Fibroblast of lung (primary cell): ENCODE data around the gene PER2. TPM values are rescaled to one million over a fixed set of nuclear protein-coding genes. Genes with fewer than 3 reads are reported as not detected.

Experiments used
- DNase-seq, 2 donors: peaks; one replicate each; pipeline versions ENCODE4 v3.0.0 to v3.0.0-alpha.2; 2010; ENCODE audit warnings: low read depth in 2 of 2
- H2AFZ ChIP-seq: 2 replicates; pipeline ENCODE4 v1.5.1; 2012; ENCODE audit warnings: low read length, control low read depth, inconsistent platforms
- H3K27ac ChIP-seq: 2 replicates; pipeline ENCODE4 v1.5.1; 2011; ENCODE audit warnings: low read length, control low read depth; ENCODE audit not compliant: insufficient read depth
- H3K27me3 ChIP-seq: 2 replicates; pipeline ENCODE4 v1.5.1; 2011; ENCODE audit warnings: mild to moderate bottlenecking, low read length; ENCODE audit not compliant: control insufficient read depth, insufficient read depth
- H3K36me3 ChIP-seq: 2 replicates; pipeline ENCODE4 v1.5.1; 2011; ENCODE audit warnings: low read length; ENCODE audit not compliant: control insufficient read depth, insufficient read depth
- H3K4me1 ChIP-seq: 2 replicates; pipeline ENCODE4 v1.5.1; 2011; ENCODE audit warnings: low read length; ENCODE audit not compliant: control insufficient read depth, insufficient read depth; ENCODE audit errors: extremely low read depth
- H3K4me2 ChIP-seq: 2 replicates; pipeline ENCODE4 v1.5.1; 2011; ENCODE audit warnings: low read length, control low read depth; ENCODE audit not compliant: insufficient read depth; ENCODE audit errors: extremely low read depth
- H3K4me3 ChIP-seq, 4 experiments: fragments of 200-600 bp in 1 of 4; sonication (generic) in 1 of 4; replicated peaks in 1 of 4; 2 replicates each; pipeline ENCODE4 v1.5.1; 2011 to 2016; ENCODE audit warnings: low read length in 4 of 4, low read depth in 3 of 4, mild to moderate bottlenecking in 3 of 4, control low read depth in 2 of 4, inconsistent platforms in 1 of 4, mixed read lengths in 1 of 4; ENCODE audit not compliant: insufficient read depth in 1 of 4; ENCODE audit errors: control extremely low read depth in 1 of 4
- H3K79me2 ChIP-seq: 2 replicates; pipeline ENCODE4 v1.5.1; 2012; ENCODE audit warnings: mild to moderate bottlenecking, low read length, inconsistent platforms; ENCODE audit not compliant: control insufficient read depth, insufficient read depth
- H3K9ac ChIP-seq: 2 replicates; pipeline ENCODE4 v1.5.1; 2011; ENCODE audit warnings: mild to moderate bottlenecking, low read length, control low read depth; ENCODE audit not compliant: insufficient read depth
- H3K9me3 ChIP-seq: 2 replicates; pipeline ENCODE4 v1.5.1; 2012; ENCODE audit warnings: low read depth, low read length; ENCODE audit not compliant: control insufficient read depth, insufficient read depth
- H4K20me1 ChIP-seq: 2 replicates; pipeline ENCODE4 v1.5.1; 2011; ENCODE audit warnings: low read length; ENCODE audit not compliant: control insufficient read depth, insufficient read depth; ENCODE audit errors: extremely low read depth
- CTCF ChIP-seq, 2 donors: IDR thresholded peaks in 1 of 2; conservative IDR thresholded peaks in 1 of 2; 1 replicate in 1 of 2; 2 replicates in 1 of 2; pipeline ENCODE4 v1.5.1; 2011 to 2012; ENCODE audit warnings: low read length in 2 of 2, control low read depth in 1 of 2, inconsistent platforms in 1 of 2, low read depth in 1 of 2, mild to moderate bottlenecking in 1 of 2
- EZH2 ChIP-seq: IDR thresholded peaks from 2 replicates; pipeline ENCODE4 v1.5.1; 2012; ENCODE audit warnings: low read length, control low read depth, mild to moderate bottlenecking; ENCODE audit errors: missing control alignments
- polyA plus RNA-seq, 2 donors: library from polyadenylated mRNA; depleted of rRNA in 1 of 2; stranded (reverse) in 1 of 2; unstranded in 1 of 2; fragments of >200 nt; gene quantifications; 2 replicates each; pipeline ENCODE4 v1.2.1, GENCODE V29; 2011 to 2012; ENCODE audit warnings: missing spikeins in 1 of 2
- total RNA-seq: library from RNA; depleted of rRNA; stranded (reverse); fragments of >200 nt; gene quantifications from 2 replicates; pipeline ENCODE4 v1.2.1, GENCODE V29; 2014

PER2 gene
- total and polyA plus RNA-seq, 2 donors (not counting 1 experiment from before 2014, with no cell fraction given), result 1.9 to 4.6 TPM

DNA sequence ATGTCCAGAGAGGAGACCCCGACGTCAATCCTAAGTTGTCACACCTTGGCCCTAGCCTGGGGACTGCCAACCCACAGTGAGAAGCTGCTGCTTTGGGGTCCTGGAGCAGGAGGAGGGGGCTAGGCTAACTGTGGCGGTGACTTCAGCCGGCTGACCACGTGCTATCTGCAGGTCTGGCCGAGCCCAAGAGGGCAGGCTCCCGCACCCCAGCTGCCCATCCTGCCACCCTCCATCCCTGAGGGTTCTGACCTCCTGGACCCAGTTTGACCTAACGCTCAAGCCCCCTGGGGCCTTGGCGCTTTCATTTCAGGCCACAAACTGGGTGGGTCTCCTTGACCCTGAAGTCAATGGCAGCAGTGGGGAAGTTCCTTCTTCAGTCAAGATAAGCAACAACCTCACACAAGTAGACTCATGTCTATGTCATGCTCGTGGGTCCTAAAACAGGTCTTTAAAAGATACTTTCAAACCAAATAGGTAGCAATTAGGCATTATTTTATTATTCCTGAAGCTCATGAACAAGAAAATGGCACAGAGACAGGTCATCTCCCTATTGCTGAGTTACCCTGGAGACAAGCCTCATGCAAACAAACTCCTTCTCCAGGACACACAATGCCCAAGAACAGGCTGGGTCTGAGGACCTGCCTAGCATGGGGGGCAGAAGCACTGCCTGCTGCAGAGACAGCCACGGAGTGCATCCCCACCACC lies 50.8 kb downstream of the PER2 start:
- no peaks in the 10 kb centered on the region for H3K4me1 ChIP-seq
- no peaks in the 10 kb centered on the region for H4K20me1 ChIP-seq
- H3K4me3 ChIP-seq, result no peak overlapping the region
- H3K4me2 ChIP-seq, result no peak overlapping the region
- peaks cover 32% of the 10 kb centered on the region for H3K27me3 ChIP-seq
- DNase-seq, result no peak
- H3K36me3 ChIP-seq, result no peaks in the 10 kb centered on the region
- no peak overlapping the region for H2AFZ ChIP-seq
- H3K27ac ChIP-seq, result no peak overlapping the region
- H3K9ac ChIP-seq, result no peak overlapping the region
- H3K9me3 ChIP-seq, result no peaks in the 10 kb centered on the region
- no peak for TF ChIP-seq CTCF (conservative IDR thresholded peaks at IDR 0.05 in 1 of 2, IDR thresholded peaks at IDR 0.05 in 1 of 2; ENCODE audit: low read depth in 1 of 2, low read length in 2 of 2)
- TF ChIP-seq EZH2, result no peak
- H3K79me2 ChIP-seq, result no peaks in the 10 kb centered on the region

GRCh38 chr2:238236571-238236970 lies 51.8 kb downstream of the PER2 start:
- no peak for DNase-seq
- Histone ChIP-seq H4K20me1 (no peaks in the 10 kb centered on the region), H3K4me3 (no peak overlapping the region), H3K36me3 (no peaks in the 10 kb centered on the region), H3K9ac (no peak overlapping the region), H3K27me3 (peaks cover 40% of the 10 kb centered on the region), H2AFZ (no peak overlapping the region), H3K27ac (no peak overlapping the region), H3K4me2 (no peak overlapping the region), H3K79me2 (no peaks in the 10 kb centered on the region), H3K4me1 (no peaks in the 10 kb centered on the region), H3K9me3 (no peaks in the 10 kb centered on the region)
- TF ChIP-seq CTCF (conservative IDR thresholded peaks at IDR 0.05 in 1 of 2, IDR thresholded peaks at IDR 0.05 in 1 of 2; ENCODE audit: low read depth in 1 of 2, low read length in 2 of 2), result no peak
- no peak for TF ChIP-seq EZH2

GRCh38 chr2:238235856-238236255 lies 52.6 kb downstream of the PER2 start:
- Histone ChIP-seq H4K20me1 (no peaks in the 10 kb centered on the region), H2AFZ (no peak overlapping the region), H3K4me3 (no peak overlapping the region), H3K27ac (no peak overlapping the region), H3K36me3 (no peaks in the 10 kb centered on the region), H3K9me3 (no peaks in the 10 kb centered on the region), H3K4me1 (no peaks in the 10 kb centered on the region), H3K79me2 (no peaks in the 10 kb centered on the region), H3K4me2 (no peak overlapping the region), H3K27me3 (peaks cover 42% of the 10 kb centered on the region), H3K9ac (no peak overlapping the region)
- no peak for DNase-seq
- TF ChIP-seq EZH2 (no peak), CTCF (conservative IDR thresholded peaks at IDR 0.05 in 1 of 2, IDR thresholded peaks at IDR 0.05 in 1 of 2; ENCODE audit: low read depth in 1 of 2, low read length in 2 of 2) (no peak)
